HUES48 (cell line): ENCODE measurements around the gene SYT13.

Experiments used
- H3K27ac ChIP-seq: one replicate; pipeline ENCODE4 v1.7.0; 2013; ENCODE audit warnings: low read depth, low read length, inconsistent platforms
- H3K27me3 ChIP-seq: 2 replicates; pipeline ENCODE4 v1.6.1; 2013; ENCODE audit warnings: mild to moderate bottlenecking, low read length; ENCODE audit not compliant: control insufficient read depth, insufficient read depth
- H3K36me3 ChIP-seq: 2 replicates; pipeline ENCODE4 v1.6.1; 2013; ENCODE audit warnings: low read length; ENCODE audit not compliant: control insufficient read depth, insufficient read depth
- H3K4me1 ChIP-seq: 2 replicates; pipeline ENCODE4 v1.6.1; 2013; ENCODE audit warnings: mild to moderate bottlenecking, low read length; ENCODE audit not compliant: control insufficient read depth, insufficient read depth
- H3K4me3 ChIP-seq: 2 replicates; pipeline ENCODE4 v1.5.1; 2013; ENCODE audit warnings: mild to moderate bottlenecking, low read depth, low read length
- H3K9ac ChIP-seq: 2 replicates; pipeline ENCODE4 v1.6.1; 2013; ENCODE audit warnings: mild to moderate bottlenecking, low read depth, low read length, moderate library complexity
- H3K9me3 ChIP-seq: 2 replicates; pipeline ENCODE4 v1.6.1; 2013; ENCODE audit warnings: low read length; ENCODE audit not compliant: control insufficient read depth, insufficient read depth

The SYT13 gene

DNA sequence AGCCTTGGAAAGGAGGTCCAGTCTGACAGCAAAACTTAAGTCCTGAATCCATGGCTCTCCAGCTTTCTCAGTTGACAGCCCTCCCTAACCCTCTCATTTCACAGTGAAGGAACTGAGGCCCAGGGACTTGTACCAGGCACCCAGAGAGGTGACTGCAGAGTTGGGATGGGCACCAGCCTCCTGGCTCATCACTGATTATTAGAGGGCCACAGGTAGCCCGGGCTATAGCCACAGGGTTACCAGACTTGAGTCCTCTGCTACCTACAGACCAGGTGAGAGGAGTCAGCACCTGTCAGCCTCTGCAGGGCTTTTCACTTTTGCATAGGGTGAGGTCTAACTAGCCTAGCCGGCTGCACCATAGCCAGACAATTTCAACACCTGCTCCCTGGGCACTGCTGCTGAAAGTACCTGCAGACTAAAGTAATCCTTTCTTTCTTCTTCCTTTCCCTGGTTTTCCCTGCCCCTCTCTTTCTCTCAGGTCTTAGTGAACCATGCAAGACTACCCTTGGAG is 37.6 kb downstream of the SYT13 start:
- H3K4me1 ChIP-seq: no peaks in the 10 kb centered on the region
- no peaks in the 10 kb centered on the region for H3K9me3 ChIP-seq
- H3K36me3 ChIP-seq: no peaks in the 10 kb centered on the region
- H3K4me3 ChIP-seq: no peak overlapping the region
- H3K27me3 ChIP-seq: no peaks in the 10 kb centered on the region
- no peak overlapping the region for H3K27ac ChIP-seq
- H3K9ac ChIP-seq: no peak overlapping the region

DNA sequence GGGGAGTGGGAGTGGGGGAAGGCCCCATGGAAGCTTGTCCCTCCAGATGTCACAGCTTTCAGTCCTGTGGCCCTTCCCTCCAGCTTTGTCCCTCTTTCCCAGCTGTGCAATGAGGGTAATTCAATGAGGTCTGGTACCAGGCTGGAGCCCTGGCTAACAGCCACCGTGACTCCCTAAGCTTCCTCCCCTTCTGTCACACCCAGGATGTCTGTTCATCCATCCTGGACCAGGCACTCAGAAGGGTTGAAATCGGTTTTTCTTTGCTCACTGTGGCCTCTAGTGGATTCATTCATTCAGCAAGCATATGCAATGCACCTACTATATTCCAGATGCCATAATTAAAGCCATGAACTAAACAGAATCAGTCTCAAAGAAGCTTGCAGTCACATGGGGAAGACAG is 38.7 kb downstream of the SYT13 start:
- H3K9me3 ChIP-seq: no peaks in the 10 kb centered on the region
- H3K9ac ChIP-seq: no peak overlapping the region
- no peaks in the 10 kb centered on the region for H3K36me3 ChIP-seq
- no peaks in the 10 kb centered on the region for H3K4me1 ChIP-seq
- no peaks in the 10 kb centered on the region for H3K27me3 ChIP-seq
- no peak overlapping the region for H3K4me3 ChIP-seq
- H3K27ac ChIP-seq: no peak overlapping the region

DNA sequence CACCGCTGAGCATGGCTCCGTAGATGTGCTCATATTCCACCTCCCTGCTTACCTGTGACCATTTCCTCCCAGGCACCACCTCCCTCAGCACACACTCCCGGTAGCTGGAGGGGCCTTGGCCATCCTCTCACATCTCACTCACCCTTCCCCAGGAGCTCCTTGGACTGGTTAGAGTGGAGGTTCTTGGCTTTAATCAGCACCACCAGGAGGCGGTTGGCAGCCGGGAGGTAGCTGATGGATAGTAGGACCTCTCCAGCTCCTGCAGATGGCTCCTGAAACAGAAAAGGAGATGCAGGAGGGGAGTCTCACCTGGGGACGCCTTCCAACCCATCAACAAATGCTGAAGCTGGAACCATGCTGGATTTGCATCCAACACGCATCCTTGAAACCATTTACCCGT is 39.9 kb downstream of the SYT13 start:
- H3K27ac ChIP-seq: no peak overlapping the region
- H3K27me3 ChIP-seq: no peaks in the 10 kb centered on the region
- H3K36me3 ChIP-seq: no peaks in the 10 kb centered on the region
- H3K9me3 ChIP-seq: no peaks in the 10 kb centered on the region
- H3K9ac ChIP-seq: no peak overlapping the region
- H3K4me1 ChIP-seq: no peaks in the 10 kb centered on the region
- no peak overlapping the region for H3K4me3 ChIP-seq

DNA sequence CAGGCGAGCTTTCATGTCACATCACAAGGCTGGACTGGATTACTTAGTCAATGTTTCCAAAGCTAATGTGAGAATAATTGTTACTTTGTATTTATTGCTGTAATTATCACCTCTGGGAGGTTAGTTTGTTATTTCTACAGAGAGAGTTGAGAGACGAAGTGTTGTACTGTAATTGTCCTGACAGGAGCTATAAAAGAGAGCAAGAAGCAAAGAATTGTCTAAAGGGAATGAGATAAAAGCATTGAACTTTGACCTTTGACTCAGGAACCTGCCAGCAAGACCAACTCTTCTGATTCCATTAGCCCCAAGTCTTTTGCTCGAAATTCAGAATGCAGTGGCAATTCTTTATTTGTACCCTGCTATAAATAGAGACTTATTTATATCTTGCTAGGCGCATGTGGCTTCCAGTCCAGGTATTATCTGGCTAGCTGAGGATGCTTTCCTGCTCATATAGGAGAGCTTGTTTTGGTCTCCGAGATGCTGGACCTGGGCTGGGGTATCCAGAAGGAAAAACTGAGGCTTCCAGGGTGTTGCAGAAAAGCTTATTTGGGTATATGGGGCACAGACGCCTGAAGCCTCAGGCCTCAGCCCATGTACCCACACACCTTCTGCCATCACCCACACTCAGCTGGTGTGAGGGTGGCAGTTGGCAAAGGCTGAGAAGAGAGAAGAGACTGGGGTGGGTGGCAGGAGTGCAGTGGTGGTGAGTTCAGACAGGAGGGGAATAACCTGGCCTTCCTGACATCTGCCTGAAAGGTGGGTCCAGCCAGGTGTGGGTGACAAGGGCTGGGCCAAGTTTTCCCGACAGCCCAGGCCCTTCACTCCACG is 40.7 kb downstream of the SYT13 start:
- H3K4me1 ChIP-seq: no peaks in the 10 kb centered on the region
- H3K36me3 ChIP-seq: no peaks in the 10 kb centered on the region
- no peak overlapping the region for H3K9ac ChIP-seq
- no peak overlapping the region for H3K4me3 ChIP-seq
- no peaks in the 10 kb centered on the region for H3K9me3 ChIP-seq
- no peaks in the 10 kb centered on the region for H3K27me3 ChIP-seq
- H3K27ac ChIP-seq: no peak overlapping the region

DNA sequence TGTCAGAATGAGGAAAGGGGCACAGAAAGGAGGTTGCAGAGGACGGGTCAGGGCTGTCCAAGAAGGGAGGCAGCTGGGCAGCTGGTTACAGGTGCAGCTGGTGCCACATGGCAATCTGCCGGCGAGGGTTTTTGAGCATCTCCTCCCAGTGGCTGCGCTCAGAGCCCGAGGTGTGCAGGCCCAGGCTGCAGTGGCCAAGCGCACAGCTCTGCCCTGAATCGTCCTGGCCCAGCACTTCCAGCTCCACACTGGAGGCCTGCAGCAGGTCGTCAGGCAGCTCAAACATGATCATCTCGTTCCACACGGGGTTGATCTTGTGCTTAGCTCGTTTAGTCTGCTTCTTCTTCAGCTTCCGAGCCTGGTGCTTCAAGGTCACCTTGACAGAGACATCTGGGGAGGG is 42.2 kb downstream of the SYT13 start:
- Histone ChIP-seq H3K27me3 (no peaks in the 10 kb centered on the region), H3K27ac (no peak overlapping the region), H3K4me3 (no peak overlapping the region), H3K36me3 (no peaks in the 10 kb centered on the region), H3K9ac (no peak overlapping the region), H3K4me1 (no peaks in the 10 kb centered on the region), H3K9me3 (no peaks in the 10 kb centered on the region)

DNA sequence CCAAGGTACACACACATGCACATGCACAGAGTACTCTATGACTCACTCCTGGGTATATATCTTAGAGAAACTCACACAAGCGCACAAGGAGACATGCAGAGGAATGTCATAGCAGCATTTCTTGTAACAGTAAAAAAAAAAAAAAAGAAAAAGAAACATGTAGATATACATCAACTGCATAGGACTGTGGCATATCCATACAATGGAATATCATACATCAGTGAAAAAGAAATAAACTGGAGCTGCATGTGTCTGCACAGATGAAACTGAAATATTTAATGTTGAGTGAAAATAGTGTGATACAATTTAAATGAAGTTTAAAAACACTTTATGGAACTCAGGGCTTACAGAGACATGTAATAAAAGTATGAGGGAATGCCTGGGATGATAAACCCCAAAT is 46.4 kb downstream of the SYT13 start:
- no peak overlapping the region for H3K27ac ChIP-seq
- H3K9me3 ChIP-seq: no peaks in the 10 kb centered on the region
- H3K9ac ChIP-seq: no peak overlapping the region
- H3K36me3 ChIP-seq: no peaks in the 10 kb centered on the region
- H3K27me3 ChIP-seq: no peaks in the 10 kb centered on the region
- no peak overlapping the region for H3K4me3 ChIP-seq
- H3K4me1 ChIP-seq: no peaks in the 10 kb centered on the region

DNA sequence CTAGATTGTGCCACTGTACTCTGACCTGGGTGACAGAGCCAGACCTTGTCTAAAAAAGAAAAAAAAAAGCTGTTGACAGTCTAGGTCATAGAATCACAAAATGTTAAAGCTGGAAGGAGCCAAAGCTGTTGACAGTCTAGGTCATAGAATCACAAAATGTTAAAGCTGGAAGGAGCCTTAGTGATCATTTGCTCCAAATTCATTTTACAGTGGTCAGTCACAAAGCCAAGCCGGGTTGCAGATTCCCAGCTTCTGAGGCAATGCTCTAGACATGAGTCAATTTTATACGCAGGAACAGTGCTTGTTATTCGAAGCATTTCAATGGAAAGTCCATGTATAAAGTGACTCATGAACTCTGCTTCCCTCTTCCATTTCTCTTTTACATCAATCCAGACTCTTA is 47.4 kb downstream of the SYT13 start:
- H3K9me3 ChIP-seq: no peaks in the 10 kb centered on the region
- H3K4me1 ChIP-seq: no peaks in the 10 kb centered on the region
- H3K27ac ChIP-seq: no peak overlapping the region
- H3K9ac ChIP-seq: no peak overlapping the region
- no peaks in the 10 kb centered on the region for H3K27me3 ChIP-seq
- H3K4me3 ChIP-seq: no peak overlapping the region
- H3K36me3 ChIP-seq: no peaks in the 10 kb centered on the region

DNA sequence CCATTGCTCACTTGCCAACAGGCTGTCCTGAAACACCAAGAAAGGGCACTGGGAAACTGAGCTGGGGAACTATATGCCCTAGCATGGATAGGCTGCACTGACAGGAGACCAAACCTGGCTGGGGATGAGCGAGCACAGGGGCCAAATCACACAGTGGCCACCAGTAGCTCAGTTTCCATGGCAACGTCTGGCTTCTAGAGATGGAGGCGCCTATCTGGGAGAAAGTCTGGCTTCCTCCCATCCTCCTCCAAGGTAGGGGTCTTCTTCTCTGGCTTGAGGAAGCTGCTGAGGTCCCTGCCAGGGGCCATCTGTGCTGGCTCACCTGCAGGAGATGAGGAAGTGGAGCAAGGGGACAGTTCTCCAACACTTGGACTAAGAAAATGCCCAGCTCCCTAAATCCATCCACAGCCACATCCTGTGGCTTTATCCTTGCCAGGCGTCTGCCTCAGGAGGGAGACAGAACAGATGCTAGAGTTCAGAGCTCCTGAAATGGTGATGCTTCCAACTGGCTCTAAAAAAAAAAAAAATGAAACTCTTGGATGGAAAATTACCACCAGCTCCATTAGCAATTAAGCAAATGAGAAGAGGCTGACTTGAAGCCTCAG is 48.3 kb downstream of the SYT13 start:
- H3K9ac ChIP-seq: no peak overlapping the region
- no peak overlapping the region for H3K4me3 ChIP-seq
- 0 out of 2 replicates have a peak, but pooled peaks cover 3% of the 10 kb centered on the region for H3K4me1 ChIP-seq
- H3K36me3 ChIP-seq: no peaks in the 10 kb centered on the region
- H3K27me3 ChIP-seq: no peaks in the 10 kb centered on the region
- H3K9me3 ChIP-seq: no peaks in the 10 kb centered on the region
- no peak overlapping the region for H3K27ac ChIP-seq

DNA sequence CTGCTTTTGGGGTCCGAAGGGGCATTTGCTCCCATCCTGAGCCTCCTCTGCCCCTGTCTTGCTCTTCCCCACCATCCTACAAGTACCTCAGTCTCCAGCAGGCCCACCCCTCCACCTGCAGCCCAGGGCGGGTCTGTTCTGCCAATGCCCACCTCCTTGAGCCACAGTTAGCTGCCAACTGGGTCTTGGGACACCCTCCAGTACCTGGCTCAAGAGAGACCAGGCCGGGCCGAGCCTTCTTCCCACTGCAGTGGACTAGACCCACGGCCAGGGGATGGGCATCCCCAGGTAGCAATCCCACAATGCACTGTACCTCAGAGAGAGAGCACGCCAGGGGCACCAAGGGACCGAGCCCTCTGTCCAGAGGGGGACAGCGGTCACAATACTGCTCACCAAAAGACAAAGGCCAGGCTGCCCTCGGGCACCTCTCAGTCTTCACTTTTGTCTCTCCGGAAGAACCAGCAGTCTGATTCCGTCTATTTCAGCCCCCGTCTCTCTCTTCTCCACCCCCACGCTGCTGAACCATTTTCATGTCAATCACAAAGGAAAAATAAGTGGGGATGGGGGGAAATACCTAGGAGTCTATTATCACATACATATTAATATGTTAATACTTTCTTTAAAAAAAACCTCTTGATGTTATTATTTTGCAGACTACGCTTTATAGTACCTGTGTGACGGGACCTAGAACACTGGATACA is 51.7 kb downstream of the SYT13 start:
- no peak overlapping the region for H3K9ac ChIP-seq
- no peak overlapping the region for H3K27ac ChIP-seq
- H3K36me3 ChIP-seq: no peaks in the 10 kb centered on the region

DNA sequence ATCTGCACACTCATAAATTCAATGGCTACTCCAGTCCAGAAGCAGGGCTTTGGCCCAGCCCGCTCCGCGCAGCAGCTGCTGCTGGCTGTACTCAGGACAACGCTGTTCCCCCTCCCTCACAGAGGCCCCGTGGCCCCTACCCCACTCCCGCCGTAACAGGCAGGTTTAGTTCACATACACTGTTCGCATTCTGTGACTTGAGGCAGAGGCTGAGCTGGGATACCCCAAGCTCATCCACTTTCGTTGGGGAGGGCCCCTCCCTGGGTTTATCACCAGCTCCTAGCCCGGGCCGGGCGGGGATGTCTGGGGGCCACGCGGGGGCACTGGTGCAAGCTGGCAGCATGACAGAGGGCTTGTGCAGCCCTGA is 52.4 kb downstream of the SYT13 start:
- Histone ChIP-seq H3K27me3 (no peaks in the 10 kb centered on the region), H3K4me1 (0 out of 2 replicates have a peak, but pooled peaks cover 3% of the 10 kb centered on the region), H3K9ac (no peak overlapping the region), H3K4me3 (no peak overlapping the region), H3K36me3 (no peaks in the 10 kb centered on the region), H3K9me3 (no peaks in the 10 kb centered on the region), H3K27ac (no peak overlapping the region)

More for the DNA sequence above, 51.7 kb downstream of the SYT13 start:
- no peaks in the 10 kb centered on the region for H3K9me3 ChIP-seq
- no peaks in the 10 kb centered on the region for H3K27me3 ChIP-seq
- 0 out of 2 replicates have a peak, but pooled peaks cover 3% of the 10 kb centered on the region for H3K4me1 ChIP-seq
- H3K4me3 ChIP-seq: no peak overlapping the region
